Activated naive CD8-positive, alpha-beta T cell treated with anti-CD3 and anti-CD28 coated beads for 36 hours (primary cell): ENCODE data around the gene PLEKHM1. TPM values are rescaled to one million over a fixed set of nuclear protein-coding genes. Genes with fewer than 3 reads are reported as not detected.

Experiments used
- DNase-seq: peaks from one replicate; pipeline ENCODE4 v3.0.0; 2021
- H3K27ac Mint-ChIP-seq: one replicate; pipeline ENCODE4 v1.8.0; 2022; ENCODE audit warnings: mild to moderate bottlenecking, moderate library complexity, mixed read lengths
- H3K27me3 Mint-ChIP-seq: one replicate; pipeline ENCODE4 v1.8.0; 2022; ENCODE audit warnings: mild to moderate bottlenecking, mixed read lengths
- H3K36me3 Mint-ChIP-seq: one replicate; pipeline ENCODE4 v1.8.0; 2021; ENCODE audit warnings: mild to moderate bottlenecking, mixed read lengths
- H3K4me1 Mint-ChIP-seq: one replicate; pipeline ENCODE4 v1.8.0; 2021; ENCODE audit warnings: mixed read lengths
- H3K4me3 Mint-ChIP-seq: one replicate; pipeline ENCODE4 v1.8.0; 2022; ENCODE audit warnings: mild to moderate bottlenecking, moderate library complexity, mixed read lengths
- H3K9me3 Mint-ChIP-seq: one replicate; pipeline ENCODE4 v1.8.0; 2022; ENCODE audit warnings: mixed read lengths
- total RNA-seq, 2 experiments: library from RNA; stranded (reverse); gene quantifications; one replicate each; pipeline ENCODE4 v1.2.3, GENCODE V29; 2021

Gene PLEKHM1
- total RNA-seq, 2 experiments from 2014 or later, result 19.5 to 20.1 TPM

DNA sequence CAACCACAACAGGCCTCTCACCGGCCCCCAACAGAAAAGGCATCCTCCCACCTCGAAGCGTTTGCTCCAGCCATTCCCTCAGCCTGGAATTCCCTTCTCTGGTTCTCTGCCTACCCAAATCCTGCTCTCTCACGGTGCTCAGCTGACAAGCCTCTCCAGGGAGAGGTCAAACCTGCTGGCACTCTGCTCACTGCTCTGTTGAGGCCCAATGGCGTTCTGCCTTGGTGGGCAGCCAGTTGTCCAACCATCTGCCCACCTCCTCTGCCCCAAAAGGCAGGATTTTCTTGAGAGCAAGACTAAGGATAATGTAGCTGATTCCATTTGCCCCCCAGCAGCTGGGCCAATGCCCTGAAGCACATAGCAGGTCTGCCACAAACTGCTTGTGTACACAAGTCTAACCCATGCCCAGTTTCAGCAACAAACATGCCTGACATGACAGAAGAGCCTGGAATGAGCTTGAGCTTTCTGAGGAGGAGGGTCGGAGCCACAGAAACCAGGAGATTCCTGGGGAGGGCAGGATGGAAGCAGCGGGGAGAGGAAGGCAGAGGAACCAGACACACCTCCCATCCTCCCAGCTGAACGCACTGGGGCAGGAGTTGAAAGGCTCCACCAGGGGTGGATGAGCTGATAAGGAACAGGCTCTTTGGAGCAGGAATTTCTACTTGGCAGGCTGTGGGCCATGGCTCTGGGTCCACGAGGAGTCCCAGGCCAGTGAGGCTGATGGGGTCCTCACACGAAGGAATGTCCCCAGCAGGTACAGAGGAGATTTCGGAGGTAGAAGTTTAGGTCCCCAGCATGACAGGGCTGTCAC, 81.7 kb downstream of the PLEKHM1 start:
- Mint-ChIP-seq H3K4me1 (peaks cover 39% of the 10 kb centered on the region), H3K9me3 (no peaks in the 10 kb centered on the region), H3K27me3 (no peaks in the 10 kb centered on the region)

DNA sequence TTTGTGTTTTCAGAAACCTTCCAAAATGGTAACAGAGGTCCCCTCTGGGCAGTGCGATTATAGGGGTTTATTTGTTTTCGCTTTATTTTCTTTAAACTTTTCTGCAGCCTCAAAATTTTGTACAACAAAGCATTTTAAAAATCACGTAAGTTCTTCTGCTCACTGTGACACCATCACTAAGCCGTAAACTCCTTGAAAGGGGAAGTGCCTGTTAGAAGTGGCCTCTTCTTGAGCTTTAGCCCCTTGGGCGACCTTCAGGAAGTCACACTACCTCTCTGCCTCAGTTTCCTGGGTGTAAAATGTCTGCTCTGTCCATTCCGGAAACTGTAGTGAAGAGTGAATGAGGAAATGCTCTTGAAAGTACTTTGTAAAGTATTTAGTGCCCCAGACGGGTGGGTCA, 84.4 kb downstream of the PLEKHM1 start:
- Mint-ChIP-seq H3K4me1 (peaks cover 30% of the 10 kb centered on the region), H3K27ac (peak overlapping the region; percentile 26), H3K9me3 (no peaks in the 10 kb centered on the region), H3K4me3 (no peak overlapping the region), H3K36me3 (peaks cover 27% of the 10 kb centered on the region), H3K27me3 (no peaks in the 10 kb centered on the region)
- no peak for DNase-seq

More for the DNA sequence above, 81.7 kb downstream of the PLEKHM1 start:
- peak overlapping the region; percentile 98 for H3K27ac Mint-ChIP-seq
- DNase-seq, result no peak
- H3K36me3 Mint-ChIP-seq, result peaks cover 21% of the 10 kb centered on the region
- peak overlapping the region; percentile 99 for H3K4me3 Mint-ChIP-seq

DNA sequence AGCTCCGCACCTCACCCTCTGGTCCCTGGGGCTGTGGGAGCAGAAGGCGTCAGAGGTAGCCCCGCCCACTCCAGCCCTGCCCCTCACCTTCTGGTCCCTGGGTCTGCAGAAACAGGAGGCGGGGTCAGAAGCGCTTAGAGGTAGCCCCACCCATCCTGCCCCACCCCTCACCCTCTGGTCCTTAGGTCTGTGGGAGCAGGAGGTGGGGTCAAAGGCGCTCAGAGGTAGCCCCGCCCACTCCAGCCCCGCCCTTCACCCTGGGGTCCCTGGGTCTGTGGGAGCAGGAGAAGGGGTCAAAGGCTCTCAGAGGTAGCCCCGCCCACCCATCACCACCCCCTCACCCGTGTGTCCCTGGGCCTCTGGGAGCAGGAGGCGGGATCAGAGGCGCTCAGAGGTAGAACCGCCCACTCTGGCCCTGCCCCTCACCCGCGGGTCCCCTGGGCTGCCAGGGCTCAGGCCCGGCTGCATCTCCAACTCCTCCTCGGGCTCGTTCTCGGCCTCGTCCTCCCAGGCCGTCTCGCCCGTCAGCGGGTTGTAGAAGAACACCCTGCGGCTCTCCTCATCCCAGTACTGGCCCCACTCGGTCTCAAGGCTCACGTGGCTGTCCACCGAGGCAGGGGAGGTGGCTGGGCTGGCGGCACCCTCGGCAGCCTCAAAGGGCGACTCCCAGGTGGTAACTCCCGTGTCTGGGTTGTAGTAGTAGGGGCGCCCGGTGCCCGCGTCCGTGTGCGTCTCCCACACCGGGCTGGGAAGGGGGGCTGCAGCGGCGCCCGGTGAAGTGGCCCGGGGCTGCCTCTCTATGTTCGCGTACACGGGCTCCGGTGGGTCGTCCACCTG, 85.1 kb downstream of the PLEKHM1 start:
- Mint-ChIP-seq H3K4me3 (no peak overlapping the region), H3K4me1 (peaks cover 24% of the 10 kb centered on the region), H3K36me3 (peaks cover 27% of the 10 kb centered on the region), H3K27me3 (no peaks in the 10 kb centered on the region), H3K9me3 (no peaks in the 10 kb centered on the region), H3K27ac (no peak overlapping the region)
- DNase-seq, result no peak

DNA sequence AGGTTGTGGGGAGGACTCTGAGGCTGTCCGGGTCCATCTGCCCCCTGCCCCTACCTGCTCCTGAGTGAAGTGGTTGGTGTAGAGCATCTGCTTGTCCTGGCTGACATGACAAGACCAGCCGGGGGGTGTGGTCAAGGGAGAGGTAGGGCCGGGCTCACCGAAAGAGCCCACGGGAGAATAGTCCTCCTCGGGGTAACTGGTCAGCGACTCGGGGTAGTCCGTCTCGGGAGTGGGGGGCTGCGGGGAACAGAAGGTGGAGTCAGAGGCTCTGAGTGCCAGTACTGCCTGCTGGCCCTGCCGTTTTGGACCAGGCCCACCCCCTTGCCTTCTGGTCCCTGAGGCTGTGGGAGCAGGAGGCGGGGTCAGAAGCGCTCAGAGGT, 85.7 kb downstream of the PLEKHM1 start:
- Mint-ChIP-seq H3K36me3 (peaks cover 27% of the 10 kb centered on the region), H3K9me3 (no peaks in the 10 kb centered on the region), H3K4me3 (no peak overlapping the region), H3K27me3 (no peaks in the 10 kb centered on the region), H3K4me1 (peaks cover 22% of the 10 kb centered on the region), H3K27ac (no peak overlapping the region)
- no peak for DNase-seq

DNA sequence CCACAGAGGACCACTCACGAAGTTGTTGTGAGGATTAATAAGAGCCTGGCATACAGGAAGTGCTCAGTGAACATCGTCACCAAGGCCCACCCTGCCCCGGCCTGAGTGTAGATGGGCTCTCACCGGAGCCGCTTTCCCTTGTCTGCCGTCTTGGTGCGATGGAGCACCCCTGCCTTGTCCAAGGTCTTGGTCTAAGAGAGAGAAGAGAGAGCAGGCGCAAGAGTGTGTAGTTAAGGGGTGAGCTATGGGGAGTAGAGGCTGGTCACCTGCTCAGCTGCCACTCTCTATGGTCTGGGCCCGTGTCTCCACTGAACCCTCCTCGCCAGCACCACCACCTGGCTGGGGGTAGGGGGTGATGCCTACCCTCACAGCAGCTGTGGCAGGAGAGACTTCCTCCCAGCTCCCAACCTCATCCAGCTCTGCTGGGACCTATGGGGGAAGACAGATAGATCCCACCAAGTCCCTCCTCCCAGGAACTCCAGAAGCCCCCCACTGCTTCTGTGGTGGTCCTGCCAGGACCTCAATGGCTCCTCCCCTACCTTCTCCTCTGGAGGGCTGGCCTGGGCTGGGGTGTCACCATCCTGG, 86.5 kb downstream of the PLEKHM1 start:
- H3K27ac Mint-ChIP-seq, result no peak overlapping the region
- peaks cover 20% of the 10 kb centered on the region for H3K4me1 Mint-ChIP-seq
- H3K9me3 Mint-ChIP-seq, result no peaks in the 10 kb centered on the region
- DNase-seq, result no peak
- no peaks in the 10 kb centered on the region for H3K27me3 Mint-ChIP-seq
- H3K36me3 Mint-ChIP-seq, result peaks cover 27% of the 10 kb centered on the region
- H3K4me3 Mint-ChIP-seq, result no peak overlapping the region

DNA sequence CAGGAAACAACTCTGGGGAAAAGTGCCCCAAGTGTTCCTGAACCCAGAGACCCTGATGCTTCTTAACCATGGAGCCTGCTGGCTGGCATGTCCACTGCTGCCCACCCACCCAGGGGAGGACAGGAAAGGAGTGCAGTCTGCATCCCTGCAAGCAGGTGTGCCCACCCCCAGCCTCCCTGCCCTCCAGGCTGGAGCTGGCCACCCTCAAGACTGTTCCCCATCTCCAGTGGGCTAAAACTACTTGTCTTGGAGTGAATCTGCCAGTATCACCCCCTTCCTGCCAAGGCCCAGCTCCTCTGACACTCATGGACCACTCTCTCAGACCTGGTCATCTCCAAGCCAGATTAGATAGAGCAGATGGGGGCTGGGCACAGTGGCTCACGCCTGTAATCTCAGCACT, 87.6 kb downstream of the PLEKHM1 start:
- Mint-ChIP-seq H3K4me1 (peaks cover 9% of the 10 kb centered on the region), H3K27ac (no peak overlapping the region), H3K27me3 (no peaks in the 10 kb centered on the region), H3K9me3 (no peaks in the 10 kb centered on the region), H3K36me3 (peaks cover 19% of the 10 kb centered on the region), H3K4me3 (no peak overlapping the region)
- no peak for DNase-seq

DNA sequence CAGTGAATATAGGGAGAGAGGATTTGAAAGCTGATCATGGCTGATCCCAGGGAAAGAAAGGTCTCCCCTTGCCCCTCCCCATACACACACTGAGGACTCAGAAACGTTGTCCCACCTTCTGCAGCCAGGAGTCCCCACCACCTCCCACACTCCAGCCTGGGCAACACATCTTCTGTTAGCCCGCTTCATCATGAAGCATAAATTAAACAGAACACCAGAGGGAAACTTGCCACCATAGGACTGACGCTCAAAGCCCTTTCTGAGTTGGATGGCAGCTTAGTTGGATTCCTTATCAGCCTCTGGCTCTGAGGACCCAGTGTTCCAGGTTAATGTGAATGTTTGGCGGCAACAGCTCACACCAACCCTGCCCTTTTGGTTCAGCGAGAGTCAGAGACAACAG, 91.7 kb downstream of the PLEKHM1 start:
- DNase-seq, result no peak
- no peaks in the 10 kb centered on the region for H3K27me3 Mint-ChIP-seq
- peaks cover 3% of the 10 kb centered on the region for H3K4me1 Mint-ChIP-seq
- no peak overlapping the region for H3K27ac Mint-ChIP-seq
- H3K4me3 Mint-ChIP-seq, result no peak overlapping the region
- H3K9me3 Mint-ChIP-seq, result no peaks in the 10 kb centered on the region
- H3K36me3 Mint-ChIP-seq, result peaks cover 14% of the 10 kb centered on the region

DNA sequence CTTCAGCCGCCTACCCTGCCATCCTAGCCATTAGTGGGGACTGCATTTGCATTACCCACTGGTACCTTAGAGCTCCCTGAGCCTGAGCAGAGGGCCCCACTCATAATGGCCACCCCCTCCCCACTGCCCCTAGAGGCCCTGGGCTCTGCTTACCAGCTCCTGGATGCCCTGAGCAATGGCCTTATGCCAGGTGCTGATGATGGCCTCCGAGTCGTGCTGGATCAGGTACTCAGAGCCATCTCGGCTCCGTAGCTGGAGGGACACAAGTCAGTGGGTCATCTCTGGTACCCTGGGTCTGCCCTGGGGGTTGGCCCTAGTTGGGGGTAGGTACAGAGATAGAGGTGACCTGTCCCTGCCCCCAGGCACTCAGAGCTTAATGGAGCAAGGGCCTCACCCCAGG, 92.7 kb downstream of the PLEKHM1 start:
- Mint-ChIP-seq H3K9me3 (no peaks in the 10 kb centered on the region), H3K4me3 (no peak overlapping the region), H3K4me1 (peaks cover 3% of the 10 kb centered on the region), H3K27me3 (no peaks in the 10 kb centered on the region), H3K36me3 (peaks cover 12% of the 10 kb centered on the region), H3K27ac (no peak overlapping the region)
- no peak for DNase-seq

DNA sequence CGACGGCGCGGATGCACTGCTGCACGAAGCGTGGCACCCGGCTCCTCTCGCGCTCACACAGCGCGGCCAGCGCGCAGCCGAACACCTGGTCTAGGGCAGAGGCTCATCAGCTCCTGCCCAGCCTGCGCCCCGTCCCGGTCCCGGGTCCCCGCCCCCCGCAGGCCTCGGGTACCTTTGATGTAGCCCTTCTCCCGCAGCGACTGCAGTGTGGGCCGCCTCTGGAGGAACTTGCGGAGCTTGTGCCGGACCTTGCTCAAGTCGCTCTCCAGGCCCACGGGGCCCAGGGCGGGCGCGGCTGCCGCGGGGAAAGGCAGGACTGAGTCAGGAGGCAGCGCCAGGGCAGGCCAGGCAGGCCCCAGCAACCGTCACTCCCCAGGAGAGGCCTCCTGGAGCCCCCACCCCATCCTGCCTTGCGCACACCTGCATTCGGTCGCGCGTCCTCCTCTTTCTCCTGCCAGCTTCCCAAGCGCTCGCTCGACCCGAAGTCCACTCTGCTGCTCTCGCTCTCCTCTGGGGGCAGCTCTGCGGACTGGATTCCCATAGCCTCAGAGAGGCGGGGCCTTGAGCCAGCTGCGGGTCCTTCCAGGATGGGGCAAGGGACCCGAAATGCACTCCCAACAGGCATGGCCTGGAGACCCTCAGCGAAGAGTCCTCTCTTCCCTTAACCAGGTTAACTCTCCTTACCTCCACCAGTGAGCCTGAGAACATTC, 93.9 kb downstream of the PLEKHM1 start:
- DNase-seq, result no peak
- Mint-ChIP-seq H3K36me3 (peaks cover 9% of the 10 kb centered on the region), H3K4me1 (peaks cover 3% of the 10 kb centered on the region), H3K27me3 (no peaks in the 10 kb centered on the region), H3K27ac (no peak overlapping the region), H3K9me3 (no peaks in the 10 kb centered on the region), H3K4me3 (no peak overlapping the region)

DNA sequence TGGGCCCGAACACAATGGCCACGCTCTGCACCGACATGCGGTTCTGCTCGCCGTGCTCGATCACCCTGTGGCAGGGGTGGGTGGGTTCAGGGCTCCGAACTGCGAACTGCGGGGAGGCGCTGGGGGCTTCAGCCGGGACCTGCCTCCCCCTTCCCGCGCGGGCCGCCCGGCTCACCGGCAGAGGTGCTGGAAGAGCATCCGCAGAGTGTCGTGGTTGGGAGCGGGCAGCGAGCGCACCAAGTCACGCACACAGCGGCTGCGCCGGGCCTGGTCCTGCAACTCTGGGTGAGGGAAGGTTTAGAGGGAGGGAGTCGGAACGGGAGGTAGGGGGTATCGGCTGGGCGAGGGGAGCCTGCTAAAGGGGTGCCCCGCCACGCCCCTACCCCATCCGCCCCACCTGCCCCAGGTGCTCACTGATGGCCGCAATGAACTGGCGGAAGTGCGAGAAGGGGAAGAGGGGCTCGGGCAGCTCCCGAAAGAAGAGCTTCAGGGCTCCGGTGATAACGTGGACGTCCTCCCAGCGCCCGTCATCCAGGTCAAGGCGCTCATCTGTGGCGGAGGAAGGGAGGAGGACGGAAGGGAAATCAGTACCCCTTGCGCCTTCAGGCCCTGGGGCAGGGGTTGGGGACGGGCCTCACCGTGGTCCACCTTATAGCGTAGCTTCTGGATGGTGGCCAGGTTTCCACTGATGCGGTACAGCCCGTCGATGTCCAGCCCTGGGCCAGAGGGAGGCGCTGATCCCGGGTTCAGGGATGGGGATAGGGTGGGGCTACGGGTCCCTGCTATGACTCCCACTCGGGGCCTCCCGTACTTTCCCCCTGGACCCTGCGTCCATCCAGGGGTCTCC, 94.7 kb downstream of the PLEKHM1 start:
- no peak overlapping the region for H3K27ac Mint-ChIP-seq
- peaks cover 8% of the 10 kb centered on the region for H3K4me1 Mint-ChIP-seq
- no peak overlapping the region for H3K4me3 Mint-ChIP-seq
- no peaks in the 10 kb centered on the region for H3K9me3 Mint-ChIP-seq
- peaks cover 7% of the 10 kb centered on the region for H3K36me3 Mint-ChIP-seq
- no peaks in the 10 kb centered on the region for H3K27me3 Mint-ChIP-seq
- no peak for DNase-seq

DNA sequence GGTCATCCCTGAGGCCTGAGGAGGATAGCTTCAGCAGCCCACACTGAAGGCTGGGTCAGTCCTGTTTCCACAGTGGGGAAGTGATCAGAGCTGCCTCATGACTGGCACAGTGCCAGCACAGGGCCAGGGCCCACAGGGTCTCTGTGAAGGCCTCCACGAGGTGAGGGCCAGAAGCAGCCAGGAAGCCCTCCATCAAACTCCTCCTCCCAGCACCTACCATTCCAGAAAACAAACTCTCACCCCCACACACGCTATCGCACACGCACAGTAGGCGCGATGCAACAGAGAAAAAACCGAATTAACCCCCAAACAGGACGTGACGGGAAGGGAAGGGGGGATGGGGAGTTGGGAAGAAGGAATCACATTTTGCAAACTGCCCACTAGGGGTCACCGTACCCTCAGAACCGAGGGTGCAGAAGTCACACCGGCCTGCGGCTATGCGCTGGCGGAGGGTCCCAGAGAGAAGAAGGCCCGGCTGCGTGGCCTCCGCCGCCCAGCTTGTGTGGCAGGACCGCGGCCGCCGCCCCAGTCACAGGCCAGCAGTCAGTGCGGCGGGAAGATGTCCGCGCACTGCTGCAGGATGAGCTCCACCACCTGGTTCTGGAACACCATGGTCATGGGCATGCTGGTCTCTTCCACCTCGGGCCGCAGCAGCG, 95.5 kb downstream of the PLEKHM1 start:
- Mint-ChIP-seq H3K4me1 (peaks cover 8% of the 10 kb centered on the region), H3K9me3 (no peaks in the 10 kb centered on the region), H3K27me3 (no peaks in the 10 kb centered on the region), H3K4me3 (no peak overlapping the region), H3K36me3 (peaks cover 7% of the 10 kb centered on the region), H3K27ac (peak overlapping the region; percentile 42)
- peak; percentile 43 for DNase-seq

DNA sequence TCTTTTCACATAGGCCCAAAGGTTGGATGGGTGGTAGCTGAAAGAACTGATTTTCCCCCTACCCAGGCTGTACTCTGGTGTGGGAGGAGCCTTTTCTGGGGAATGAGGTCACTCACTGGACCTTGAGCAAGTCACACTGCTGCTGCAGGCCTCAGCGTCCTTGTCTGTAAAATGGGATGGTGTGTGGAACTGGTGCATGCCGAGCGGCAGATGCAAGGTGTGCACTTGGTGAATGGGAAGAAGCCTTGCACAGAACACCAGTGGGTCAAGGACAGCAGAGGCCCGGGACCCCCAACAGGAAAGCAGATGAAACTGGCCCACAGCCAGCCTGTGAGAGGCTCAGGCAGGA, 96.0 kb downstream of the PLEKHM1 start:
- DNase-seq, result no peak
- Mint-ChIP-seq H3K27ac (no peak overlapping the region), H3K27me3 (no peaks in the 10 kb centered on the region), H3K9me3 (no peaks in the 10 kb centered on the region), H3K4me3 (no peak overlapping the region), H3K4me1 (peaks cover 8% of the 10 kb centered on the region), H3K36me3 (peaks cover 7% of the 10 kb centered on the region)

DNA sequence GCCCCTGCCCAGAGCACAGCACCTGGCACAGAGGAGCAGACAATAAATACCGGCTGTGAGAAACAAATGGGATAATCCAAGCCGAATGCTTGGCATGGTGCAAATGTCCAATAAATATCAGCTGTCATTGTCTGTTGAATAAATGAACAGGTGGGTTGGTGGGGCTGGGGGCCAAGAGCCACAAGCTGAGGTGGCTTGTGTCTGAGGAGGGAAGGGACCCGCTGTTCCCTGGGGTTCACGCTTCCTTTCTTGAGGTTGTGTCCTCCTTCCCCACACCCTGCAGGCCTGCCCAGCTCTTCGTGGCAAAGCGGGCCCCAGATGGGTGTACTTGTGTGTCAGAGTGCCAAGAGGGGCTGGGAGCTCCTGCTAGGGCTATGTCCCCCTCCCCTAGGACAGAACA, 96.4 kb downstream of the PLEKHM1 start:
- no peaks in the 10 kb centered on the region for H3K9me3 Mint-ChIP-seq
- H3K27me3 Mint-ChIP-seq, result no peaks in the 10 kb centered on the region
- no peak overlapping the region for H3K4me3 Mint-ChIP-seq
- H3K4me1 Mint-ChIP-seq, result peaks cover 9% of the 10 kb centered on the region
- no peak for DNase-seq
- H3K36me3 Mint-ChIP-seq, result peaks cover 7% of the 10 kb centered on the region
- H3K27ac Mint-ChIP-seq, result no peak overlapping the region

DNA sequence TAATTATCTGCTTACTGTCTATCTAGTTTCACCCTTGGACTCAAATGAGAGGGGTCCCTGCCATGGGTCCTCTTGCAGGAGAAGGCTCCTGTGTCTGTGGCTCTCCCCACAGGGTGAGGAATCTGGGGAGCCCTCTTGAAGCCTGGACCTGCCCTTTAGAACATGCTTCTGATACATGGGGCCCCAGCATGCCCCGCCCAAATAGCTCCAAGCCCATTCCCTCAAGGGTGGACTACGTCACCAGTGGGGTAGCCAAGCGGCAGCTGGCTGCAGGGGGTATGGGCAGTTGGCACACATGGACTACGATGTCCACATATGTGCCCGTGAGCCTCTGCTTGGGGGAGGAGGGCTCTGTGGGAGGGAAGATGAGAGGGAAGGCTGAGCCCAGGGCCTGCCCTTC, 97.1 kb downstream of the PLEKHM1 start:
- peaks cover 3% of the 10 kb centered on the region for H3K27me3 Mint-ChIP-seq
- H3K4me3 Mint-ChIP-seq, result no peak overlapping the region
- H3K4me1 Mint-ChIP-seq, result peaks cover 16% of the 10 kb centered on the region
- DNase-seq, result no peak
- no peaks in the 10 kb centered on the region for H3K9me3 Mint-ChIP-seq
- H3K27ac Mint-ChIP-seq, result no peak overlapping the region
- peaks cover 7% of the 10 kb centered on the region for H3K36me3 Mint-ChIP-seq
